Measurements from ENCODE around the gene CRACR2A.

CRACR2A gene

GRCh38 chr12:3669594-3669993, 83.3 kb downstream of the CRACR2A start:
- no peak overlapping the region for H3K9ac ChIP-seq (ENCODE audit: low read length)

GRCh38 chr12:3668479-3669165, 84.3 kb downstream of the CRACR2A start:
- no peaks in the 10 kb centered on the region for H3K27me3 ChIP-seq (ENCODE audit: insufficient read depth, low read length)
- H3K9me2 ChIP-seq (ENCODE audit: low read depth, low read length): no peaks in the 10 kb centered on the region
- H3K9me3 ChIP-seq (ENCODE audit: low read length): no peaks in the 10 kb centered on the region
- no peaks in the 10 kb centered on the region for H3K4me1 ChIP-seq (ENCODE audit: insufficient read depth, low read length, severe bottlenecking)
- H2AFZ ChIP-seq (ENCODE audit: low read length): no peak overlapping the region
- no peak overlapping the region for H3K9ac ChIP-seq (ENCODE audit: low read length)
- H3K27ac ChIP-seq (ENCODE audit: low read depth, low read length, poor library complexity, severe bottlenecking): no peak overlapping the region
- H3K4me3 ChIP-seq (ENCODE audit: low read depth, low read length, poor library complexity, severe bottlenecking): no peak overlapping the region
- TF ChIP-seq CTCF (IDR thresholded peaks at IDR 0.05; ENCODE audit: low read length) (no peak), EZH2 (IDR thresholded peaks at IDR 0.05; ENCODE audit: borderline replicate concordance, low read length) (no peak)
- H3K36me3 ChIP-seq (ENCODE audit: insufficient read depth, low read length): peaks cover 43% of the 10 kb centered on the region; the same call in 1 of the 2 replicates
- H3F3A ChIP-seq (ENCODE audit: insufficient read depth, low read length): no peaks in the 10 kb centered on the region
- no peak overlapping the region for H3K4me2 ChIP-seq (ENCODE audit: low read length)
- H4K20me1 ChIP-seq (ENCODE audit: insufficient read depth, low read length): no peaks in the 10 kb centered on the region
- H3K79me2 ChIP-seq (ENCODE audit: insufficient read depth, low read length): no peaks in the 10 kb centered on the region

More at GRCh38 chr12:3669594-3669993, 83.3 kb downstream of the CRACR2A start:
- H3K79me2 ChIP-seq (ENCODE audit: insufficient read depth, low read length): no peaks in the 10 kb centered on the region
- H3K4me3 ChIP-seq (ENCODE audit: low read depth, low read length, poor library complexity, severe bottlenecking): no peak overlapping the region
- no peak overlapping the region for H2AFZ ChIP-seq (ENCODE audit: low read length)
- no peaks in the 10 kb centered on the region for H4K20me1 ChIP-seq (ENCODE audit: insufficient read depth, low read length)
- H3K9me3 ChIP-seq (ENCODE audit: low read length): no peaks in the 10 kb centered on the region
- H3K27me3 ChIP-seq (ENCODE audit: insufficient read depth, low read length): no peaks in the 10 kb centered on the region
- H3K27ac ChIP-seq (ENCODE audit: low read depth, low read length, poor library complexity, severe bottlenecking): no peak overlapping the region
- no peak overlapping the region for H3K4me2 ChIP-seq (ENCODE audit: low read length)
- peaks cover 42% of the 10 kb centered on the region; the same call in 1 of the 2 replicates for H3K36me3 ChIP-seq (ENCODE audit: insufficient read depth, low read length)
- TF ChIP-seq CTCF (IDR thresholded peaks at IDR 0.05; ENCODE audit: low read length): no peak
- TF ChIP-seq EZH2 (IDR thresholded peaks at IDR 0.05; ENCODE audit: borderline replicate concordance, low read length): no peak
- no peaks in the 10 kb centered on the region for H3K9me2 ChIP-seq (ENCODE audit: low read depth, low read length)
- no peaks in the 10 kb centered on the region for H3K4me1 ChIP-seq (ENCODE audit: insufficient read depth, low read length, severe bottlenecking)
- H3F3A ChIP-seq (ENCODE audit: insufficient read depth, low read length): no peaks in the 10 kb centered on the region

- H3K27ac ChIP-seq (ENCODE audit: low read depth, low read length, poor library complexity, severe bottlenecking): no peak overlapping the region
- H3K27me3 ChIP-seq (ENCODE audit: insufficient read depth, low read length): no peaks in the 10 kb centered on the region
- H4K20me1 ChIP-seq (ENCODE audit: insufficient read depth, low read length): no peaks in the 10 kb centered on the region
- H3K4me2 ChIP-seq (ENCODE audit: low read length): no peak overlapping the region
- H2AFZ ChIP-seq (ENCODE audit: low read length): no peak overlapping the region
- H3K9me3 ChIP-seq (ENCODE audit: low read length): no peaks in the 10 kb centered on the region
- no peaks in the 10 kb centered on the region for H3K9me2 ChIP-seq (ENCODE audit: low read depth, low read length)
- no peak overlapping the region for H3K4me3 ChIP-seq (ENCODE audit: low read depth, low read length, poor library complexity, severe bottlenecking)
- H3F3A ChIP-seq (ENCODE audit: insufficient read depth, low read length): no peaks in the 10 kb centered on the region
- no peaks in the 10 kb centered on the region for H3K4me1 ChIP-seq (ENCODE audit: insufficient read depth, low read length, severe bottlenecking)
- H3K36me3 ChIP-seq (ENCODE audit: insufficient read depth, low read length): peaks cover 36% of the 10 kb centered on the region; the same call in 1 of the 2 replicates
- no peaks in the 10 kb centered on the region for H3K79me2 ChIP-seq (ENCODE audit: insufficient read depth, low read length)
- H3K9ac ChIP-seq (ENCODE audit: low read length): no peak overlapping the region
- TF ChIP-seq CTCF (IDR thresholded peaks at IDR 0.05; ENCODE audit: low read length): no peak
- no peak for TF ChIP-seq EZH2 (IDR thresholded peaks at IDR 0.05; ENCODE audit: borderline replicate concordance, low read length)
These were observed 85.4 kb downstream of the CRACR2A start for GRCh38 chr12:3667485-3667884.

All from OCI-LY1 (cell line).